AG04450 (cell line): ENCODE measurements around the gene CHERP. TPM values are rescaled to one million over a fixed set of nuclear protein-coding genes. Genes with fewer than 3 reads are reported as not detected.

Source experiments
- CTCF ChIA-PET: fragments of 300-600, 350-600 bp; formaldehyde crosslinking; extraction: SDS; loops from one replicate; lab custom pipeline; 2022; ENCODE audit warnings: antibody characterized with exemption, inconsistent platforms; lab: Charles Lee
- POLR2A ChIA-PET: fragments of 350-600 bp; formaldehyde crosslinking; extraction: SDS; loops from one replicate; lab custom pipeline; 2021; ENCODE audit warnings: antibody characterized with exemption, inconsistent platforms; lab: Yijun Ruan, JAX
- DNase-seq: peaks from one replicate; pipeline ENCODE4 v3.0.0-alpha.2; 2011; ENCODE audit warnings: low read depth, low spot score
- H3K27ac ChIP-seq: one replicate; pipeline ENCODE4 v1.5.1; 2012; ENCODE audit warnings: low read depth, low read length, control low read depth
- H3K27me3 ChIP-seq: one replicate; pipeline ENCODE4 v1.6.0; 2012; ENCODE audit warnings: low read length; ENCODE audit not compliant: control insufficient read depth, insufficient read depth
- H3K4me3 ChIP-seq: 2 replicates; pipeline ENCODE4 v1.5.1; 2011; ENCODE audit warnings: mild to moderate bottlenecking, low read depth, low read length, control low read depth
- H3K9me3 ChIP-seq: 2 replicates; pipeline ENCODE4 v1.5.1; 2012; ENCODE audit warnings: low read length; ENCODE audit not compliant: control insufficient read depth, insufficient read depth
- CTCF ChIP-seq: IDR thresholded peaks from 2 replicates; pipeline ENCODE4 v1.5.1; 2011; ENCODE audit warnings: low read depth, low read length, control low read depth, inconsistent platforms
- polyA plus RNA-seq: library from polyadenylated mRNA; depleted of rRNA; stranded (reverse); fragments of >200 nt; gene quantifications from 2 replicates; pipeline ENCODE4 v1.2.3, GENCODE V29; 2011

The CHERP gene
- polyA plus RNA-seq, 1 experiment, result 3.4 TPM

- H3K27ac ChIP-seq, result peak overlapping the region; percentile 11
- POLR2A ChIA-PET, result no interaction called here
- DNase-seq, result no peak
Measured at GRCh38 chr19:16585808-16586476, 43.7 kb upstream of the CHERP start.

GRCh38 chr19:16585094-16585801, 43.0 kb upstream of the CHERP start:
- DNase-seq, result no peak
- CTCF ChIA-PET, result no interaction called here

More at GRCh38 chr19:16585808-16586476, 43.7 kb upstream of the CHERP start:
- no peaks in the 10 kb centered on the region; the same call in 1 of the 2 replicates for H3K9me3 ChIP-seq
- TF ChIP-seq CTCF, result no peak
- H3K4me3 ChIP-seq, result no peak overlapping the region
- CTCF ChIA-PET, result no interaction called here
- H3K27me3 ChIP-seq, result no peaks in the 10 kb centered on the region

GRCh38 chr19:16584248-16585093, 42.2 kb upstream of the CHERP start:
- peak; percentile 29 for DNase-seq
- Histone ChIP-seq H3K27me3 (no peaks in the 10 kb centered on the region), H3K4me3 (peak overlapping the region; percentile 22; the same call in 1 of the 2 replicates), H3K9me3 (no peaks in the 10 kb centered on the region; the same call in 1 of the 2 replicates), H3K27ac (peak overlapping the region; percentile 47)
- no peak for TF ChIP-seq CTCF
- ChIA-PET POLR2A (interaction anchor here (0.7 to 1.6 kb wide), 6 partner anchors 8 to 468 kb away, joined by 3 to 5 read pairs (median 3); partner anchors contain the start of gene MED26), CTCF (no interaction called here)

More at GRCh38 chr19:16585094-16585801, 43.0 kb upstream of the CHERP start:
- no peaks in the 10 kb centered on the region for H3K27me3 ChIP-seq
- POLR2A ChIA-PET, result interaction anchor here (0.8 to 1.6 kb wide), 5 partner anchors 9 to 43 kb away, joined by 3 to 5 read pairs (median 3); partner anchors contain the start of gene MED26
- H3K9me3 ChIP-seq, result no peaks in the 10 kb centered on the region; the same call in 1 of the 2 replicates
- H3K4me3 ChIP-seq, result no peak overlapping the region
- peak overlapping the region; percentile 47 for H3K27ac ChIP-seq
- no peak for TF ChIP-seq CTCF

- H3K27ac ChIP-seq, result no peak overlapping the region
- no peak overlapping the region for H3K4me3 ChIP-seq
- no peak for DNase-seq
- CTCF ChIA-PET, result interaction anchor here (0.6 kb wide), 1 partner anchor 556 kb away, joined by 7 read pairs; no protein-coding TSS in a partner anchor
- H3K27me3 ChIP-seq, result no peaks in the 10 kb centered on the region
- POLR2A ChIA-PET, result no interaction called here
- TF ChIP-seq CTCF, result no peak
- H3K9me3 ChIP-seq, result no peaks in the 10 kb centered on the region
Measured at GRCh38 chr19:16582486-16583261, 40.4 kb upstream of the CHERP start.
